ENCODE measurements around the gene GOLPH3L.
"Not testable (repeated sequence)": the region's sequence is repeated elsewhere in the genome, so short reads cannot be mapped to it uniquely, and the experiment has no call there.

GOLPH3L gene

DNA sequence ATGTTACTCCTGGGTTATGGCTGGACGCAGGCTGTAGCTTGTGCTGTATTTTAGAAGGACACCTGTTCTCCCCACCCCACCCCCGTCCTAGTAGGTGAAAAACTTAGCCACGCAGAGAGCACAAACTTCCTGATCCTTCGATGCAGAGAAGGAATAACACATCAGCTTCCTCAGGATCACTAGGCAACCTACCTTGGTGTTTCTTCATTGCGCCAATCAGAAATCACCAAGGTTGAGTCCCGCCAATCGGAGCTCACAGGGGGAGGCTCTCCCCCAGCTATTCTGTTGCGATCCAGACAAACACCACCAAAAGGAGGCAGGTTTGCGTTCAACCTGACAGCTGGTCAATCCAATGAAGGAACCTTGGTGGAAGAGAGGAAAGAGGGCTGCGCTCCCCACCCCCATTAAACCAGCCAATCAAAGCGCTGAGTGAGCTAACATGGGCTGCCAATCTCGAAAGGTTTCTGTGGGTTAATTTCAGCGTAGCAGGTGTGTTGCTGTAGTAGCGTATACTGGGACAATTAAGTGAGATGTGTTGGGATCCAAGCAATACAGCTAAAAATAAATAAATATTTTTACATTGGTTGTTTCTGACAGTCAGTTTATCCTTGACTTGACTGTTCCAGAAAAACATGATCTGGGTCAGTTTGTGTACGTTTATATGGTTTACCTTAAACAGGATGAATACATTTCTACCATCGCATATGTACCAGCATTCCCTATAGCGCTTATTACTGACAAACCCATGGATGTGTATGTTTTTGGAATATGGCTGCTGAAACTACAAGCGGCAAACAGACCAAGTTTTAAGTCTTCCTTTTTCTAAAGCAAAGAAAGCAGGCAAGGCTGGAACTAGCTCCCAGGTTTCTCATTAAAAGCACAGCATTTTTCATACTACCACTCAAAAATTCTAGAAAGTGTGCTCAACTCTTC, at the start of gene GOLPH3L:
Gene GOLPH3L, minus strand, starts transcription at position 160 of the 933 bp plus-strand sequence. CDS start 2,316 bp downstream, outside the sequence.
- DNase-seq (ENCODE audit: low read depth in 2 of 2) = peak; percentile 69 to 86

- no peak for DNase-seq (ENCODE audit: low read depth in 2 of 2)
Observed at GRCh38 chr1:150730130-150730721, 33.3 kb upstream of the GOLPH3L start.

DNA sequence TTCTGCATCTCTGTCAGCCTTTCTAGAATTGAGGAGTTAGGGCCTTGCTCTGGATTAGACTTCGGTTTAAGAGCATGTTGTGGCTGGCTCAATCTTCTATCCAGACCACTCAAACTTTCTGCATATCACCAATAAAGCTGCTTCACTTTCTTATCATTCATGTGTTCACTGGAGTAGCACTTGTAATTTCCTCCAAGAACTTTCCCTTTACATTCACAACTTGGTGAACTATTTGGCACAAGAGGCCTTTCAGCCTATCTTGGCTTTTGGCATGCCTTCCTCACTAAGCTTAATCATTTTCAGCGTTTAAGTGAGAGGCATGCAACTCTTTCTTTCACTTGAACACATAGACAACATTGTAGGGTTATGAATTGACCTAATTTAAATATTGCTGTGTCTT, 27.4 kb upstream of the GOLPH3L start:
- DNase-seq (ENCODE audit: low read depth in 2 of 2) = no peak

- DNase-seq (ENCODE audit: low read depth in 2 of 2) = no peak
Observed at GRCh38 chr1:150720703-150721102, 23.7 kb upstream of the GOLPH3L start, which contains the start of gene HORMAD1. Gene HORMAD1 (minus strand): TSS chr1:150720895. CDS start chr1:150719505, 1,390 bp downstream.

- DNase-seq (ENCODE audit: low read depth in 2 of 2) = no peak
Observed at GRCh38 chr1:150720098-150720497, 23.1 kb upstream of the GOLPH3L start.

- DNase-seq (ENCODE audit: low read depth in 2 of 2) = no peak
Observed at GRCh38 chr1:150718225-150718891, 21.4 kb upstream of the GOLPH3L start.

- DNase-seq (ENCODE audit: low read depth in 2 of 2) = not testable (repeated sequence)
Observed at GRCh38 chr1:150709031-150709430, 12.1 kb upstream of the GOLPH3L start.

GRCh38 chr1:150708595-150708994, 11.6 kb upstream of the GOLPH3L start:
- DNase-seq (ENCODE audit: low read depth in 2 of 2) = no peak

DNA sequence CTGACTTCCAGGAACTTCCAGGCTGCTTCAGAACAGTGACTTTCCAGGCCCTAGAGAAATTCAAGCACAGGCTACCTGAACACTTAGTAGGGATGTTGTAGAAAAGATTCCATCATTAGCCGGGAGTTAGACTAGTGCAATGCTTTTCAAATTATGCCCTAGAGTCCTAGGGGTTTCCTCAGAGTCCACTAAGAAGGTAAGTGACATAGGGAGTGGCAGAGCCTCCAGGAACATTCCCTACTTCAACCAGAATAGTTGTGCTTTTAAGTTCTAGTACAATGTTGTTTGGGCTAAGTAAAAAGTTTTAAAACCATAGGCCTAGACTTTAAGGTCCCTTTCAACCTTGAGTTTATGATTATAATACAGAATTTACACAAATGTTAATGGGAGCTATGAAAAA, 9.1 kb upstream of the GOLPH3L start:
- DNase-seq (ENCODE audit: low read depth in 2 of 2) = no peak

DNA sequence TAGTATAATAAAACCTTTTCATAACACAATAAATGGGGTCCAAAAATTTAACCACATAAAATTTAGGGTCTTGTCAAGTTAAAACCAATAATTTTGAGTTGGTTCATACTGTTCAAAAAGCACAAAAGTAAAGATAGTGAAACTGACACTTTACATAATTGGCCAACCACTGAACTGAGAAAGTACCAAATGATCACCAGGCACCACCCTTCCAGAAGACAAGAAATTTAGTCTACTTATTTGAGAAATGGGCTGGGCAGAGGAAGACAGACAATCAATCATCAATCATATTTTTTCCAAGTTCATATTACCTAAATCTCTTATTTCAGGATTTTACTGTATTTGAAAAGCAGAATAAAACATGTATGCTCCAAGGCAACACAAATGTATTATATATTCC, 6.5 kb upstream of the GOLPH3L start:
- DNase-seq (ENCODE audit: low read depth in 2 of 2) = no peak

GRCh38 chr1:150696590-150696989, 364 bp downstream of the GOLPH3L start:
- no peak for DNase-seq (ENCODE audit: low read depth in 2 of 2)

GRCh38 chr1:150696162-150696561, 792 bp downstream of the GOLPH3L start:
- no peak for DNase-seq (ENCODE audit: low read depth in 2 of 2)

- DNase-seq (ENCODE audit: low read depth in 2 of 2) = no peak
Observed at GRCh38 chr1:150695561-150695960, 1.4 kb downstream of the GOLPH3L start.

DNA sequence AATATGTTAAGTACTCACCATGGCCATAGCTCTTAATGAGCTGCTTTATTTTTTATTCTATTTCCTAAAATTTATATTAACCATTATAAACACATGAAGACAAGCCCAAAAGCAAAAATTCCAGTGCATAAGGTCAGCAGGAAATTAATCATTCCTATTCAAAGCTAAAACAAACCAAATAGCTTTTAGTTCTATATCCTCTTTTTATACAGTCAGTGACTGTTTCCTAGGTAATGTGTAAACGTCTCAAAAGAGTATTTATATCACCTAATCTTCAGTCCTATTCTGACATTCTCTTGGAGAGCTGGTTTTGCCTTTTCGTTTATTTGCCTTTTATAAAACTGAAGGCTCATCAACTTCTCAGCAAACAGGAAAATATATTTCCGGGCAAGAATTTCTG, 4.2 kb downstream of the GOLPH3L start:
- DNase-seq (ENCODE audit: low read depth in 2 of 2) = no peak

DNA sequence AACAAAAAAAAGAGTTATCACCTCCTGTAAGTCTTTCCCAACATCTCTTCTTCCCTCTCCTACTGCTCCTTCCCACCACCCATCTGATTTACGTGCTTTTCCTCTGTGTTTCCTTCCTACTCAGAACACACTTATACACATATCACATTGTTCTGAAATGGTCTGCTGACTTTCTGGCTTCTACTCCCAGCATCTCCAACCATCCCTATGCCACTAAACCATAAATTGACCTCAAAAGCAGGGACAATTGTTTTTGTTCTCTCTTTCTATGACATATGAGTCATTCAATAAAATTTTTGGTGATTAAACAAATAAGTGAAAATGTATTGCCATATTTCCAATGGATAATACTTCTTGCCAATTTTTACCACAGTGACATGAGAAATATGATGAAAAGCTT, 8.2 kb downstream of the GOLPH3L start:
- no peak for DNase-seq (ENCODE audit: low read depth in 2 of 2)

- no peak for DNase-seq (ENCODE audit: low read depth in 2 of 2)
Observed at GRCh38 chr1:150686275-150686674, 10.7 kb downstream of the GOLPH3L start.

GRCh38 chr1:150683914-150684313, 13.0 kb downstream of the GOLPH3L start:
- no peak for DNase-seq (ENCODE audit: low read depth in 2 of 2)

DNA sequence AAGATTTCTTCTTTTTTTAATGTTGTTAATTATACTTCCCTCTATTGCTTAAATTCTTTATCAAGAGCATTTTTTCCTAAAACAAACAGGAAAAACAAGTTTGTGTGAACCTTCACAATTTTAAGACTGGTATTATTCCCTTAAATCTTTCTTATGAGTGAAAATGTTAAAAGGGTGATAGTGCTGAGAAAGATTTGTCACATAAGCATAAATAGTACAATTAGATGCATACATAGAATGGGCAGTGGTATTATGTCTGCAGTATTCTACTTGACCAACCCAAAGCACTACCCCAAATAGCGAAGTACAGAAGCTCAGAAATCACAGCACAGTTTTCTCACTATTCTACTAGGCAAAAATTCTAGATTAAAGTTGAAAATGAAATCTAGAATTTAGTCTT, 18.0 kb downstream of the GOLPH3L start:
- DNase-seq (ENCODE audit: low read depth in 2 of 2) = no peak

DNA sequence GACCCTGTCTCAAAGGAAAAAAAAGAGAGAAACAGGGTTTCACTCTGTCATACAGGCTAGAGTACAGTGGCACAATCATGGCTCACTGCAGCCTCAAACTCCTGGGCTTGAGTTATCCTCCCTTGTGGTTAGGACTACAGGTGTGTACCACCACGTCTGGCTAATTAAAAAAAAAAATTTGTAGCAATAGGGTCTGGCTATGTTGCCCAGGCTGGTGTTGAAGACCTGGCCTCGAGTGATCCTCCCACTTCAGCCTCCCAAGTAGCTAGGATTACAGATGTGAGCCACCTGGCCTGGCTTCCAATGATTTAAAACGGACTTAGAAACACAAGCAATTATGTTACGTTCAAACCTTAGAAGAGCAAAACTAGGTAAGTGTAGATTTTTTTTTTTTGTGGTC, 22.1 kb downstream of the GOLPH3L start:
- no peak for DNase-seq (ENCODE audit: low read depth in 2 of 2)

- DNase-seq (ENCODE audit: low read depth in 2 of 2) = no peak
Observed at GRCh38 chr1:150663321-150663720, 33.6 kb downstream of the GOLPH3L start.

- DNase-seq (ENCODE audit: low read depth in 2 of 2) = no peak
Observed at GRCh38 chr1:150662811-150663210, 34.1 kb downstream of the GOLPH3L start.

- no peak for DNase-seq (ENCODE audit: low read depth in 2 of 2)
Observed at GRCh38 chr1:150661156-150661555, 35.8 kb downstream of the GOLPH3L start.

Measured in stimulated activated CD8-positive, alpha-beta memory T cell treated with anti-CD3 and anti-CD28 coated beads, Interleukin-15, amount 100 ng/mL, for 4 hours (primary cell).